Large intestine (tissue), 3 donors: ENCODE measurements around the gene SHE. TPM values are rescaled to one million over a fixed set of nuclear protein-coding genes. Genes with fewer than 3 reads are reported as not detected.

ENCODE experiments used
- DNase-seq, 2 donors: peaks; one replicate each; pipeline versions ENCODE4 v3.0.0 to v3.0.0-alpha.2; 2013
- H3K27ac ChIP-seq: one replicate; pipeline ENCODE4 v1.5.1; 2013; ENCODE audit warnings: low read length
- H3K27me3 ChIP-seq: 2 replicates; pipeline ENCODE4 v1.6.1; 2013; ENCODE audit warnings: low read length; ENCODE audit not compliant: control insufficient read depth, insufficient read depth
- H3K36me3 ChIP-seq: 2 replicates; pipeline ENCODE4 v1.6.1; 2013; ENCODE audit warnings: low read length; ENCODE audit not compliant: control insufficient read depth, insufficient read depth
- H3K4me1 ChIP-seq: one replicate; pipeline ENCODE4 v1.6.1; 2013; ENCODE audit warnings: low read length; ENCODE audit not compliant: control insufficient read depth, insufficient read depth
- H3K4me3 ChIP-seq: one replicate; pipeline ENCODE4 v1.5.1; 2013; ENCODE audit warnings: low read length
- H3K9me3 ChIP-seq: one replicate; pipeline ENCODE4 v1.6.1; 2013; ENCODE audit warnings: mild to moderate bottlenecking, low read depth, low read length, moderate library complexity; ENCODE audit not compliant: control insufficient read depth
- WGBS: methylation state at CpG from one replicate; pipeline ENCODE4 v1.1.5; 2013; ENCODE audit warnings: low lambda C conversion rate; ENCODE audit not compliant: insufficient coverage; 5-methylcytosine and 5-hydroxymethylcytosine counted together
- polyA plus RNA-seq: library from polyadenylated mRNA; unstranded; fragments of 120-200 nt; gene quantifications from one replicate; pipeline ENCODE4 v1.2.1, GENCODE V29; 2013

Gene SHE
- polyA plus RNA-seq, 1 donor: 6.1 TPM

DNA sequence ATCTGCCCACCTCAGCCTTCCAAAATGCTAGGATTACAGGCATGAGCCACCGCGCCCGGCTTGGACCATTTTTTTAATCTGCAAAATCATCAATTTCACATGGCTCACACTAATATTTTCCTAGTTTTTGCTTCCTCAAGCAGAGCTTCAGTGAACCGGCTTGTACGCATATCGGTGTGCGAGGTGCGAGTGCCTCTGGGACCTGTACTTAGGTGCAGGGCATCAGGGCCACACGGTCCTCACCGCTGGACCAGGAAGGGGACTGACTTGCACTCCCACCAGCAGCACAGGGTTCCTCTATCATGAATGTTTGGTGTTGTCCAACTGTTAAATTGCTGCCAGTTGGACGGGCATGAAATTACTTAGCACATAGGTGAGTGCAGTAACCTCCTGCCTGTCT lies 15.4 kb upstream of the SHE start:
- no peaks in the 10 kb centered on the region for H3K9me3 ChIP-seq
- H3K4me1 ChIP-seq: no peaks in the 10 kb centered on the region
- no CpG with 5 or more reads among the region's 11 CpGs for WGBS
- peaks cover 28% of the 10 kb centered on the region for H3K27me3 ChIP-seq
- no peak for DNase-seq
- no peak overlapping the region for H3K4me3 ChIP-seq
- no peaks in the 10 kb centered on the region for H3K36me3 ChIP-seq
- H3K27ac ChIP-seq: no peak overlapping the region

- H3K4me3 ChIP-seq: no peak overlapping the region
- no peaks in the 10 kb centered on the region for H3K9me3 ChIP-seq
- peaks cover 24% of the 10 kb centered on the region for H3K27me3 ChIP-seq
- 97% methylated on average over 5 of the region's 7 CpGs for WGBS
- H3K27ac ChIP-seq: no peak overlapping the region
- DNase-seq: no peak
- no peaks in the 10 kb centered on the region for H3K4me1 ChIP-seq
- no peaks in the 10 kb centered on the region for H3K36me3 ChIP-seq
Measured at GRCh38 chr1:154514066-154514553, 11.9 kb upstream of the SHE start.

- Histone ChIP-seq H3K27ac (no peak overlapping the region), H3K9me3 (no peaks in the 10 kb centered on the region), H3K4me3 (no peak overlapping the region), H3K4me1 (no peaks in the 10 kb centered on the region), H3K27me3 (peaks cover 33% of the 10 kb centered on the region), H3K36me3 (no peaks in the 10 kb centered on the region)
- no CpG with 5 or more reads among the region's 3 CpGs for WGBS
- no peak for DNase-seq
Measured at GRCh38 chr1:154512760-154513159, 10.5 kb upstream of the SHE start.

GRCh38 chr1:154503898-154504297 lies 1.7 kb upstream of the SHE start:
- no peak for DNase-seq
- 79% methylated on average over 3 of the region's 5 CpGs for WGBS
- Histone ChIP-seq H3K9me3 (peaks cover 13% of the 10 kb centered on the region), H3K27ac (no peak overlapping the region), H3K36me3 (no peaks in the 10 kb centered on the region), H3K4me3 (no peak overlapping the region), H3K4me1 (no peaks in the 10 kb centered on the region), H3K27me3 (peaks cover 75% of the 10 kb centered on the region)

DNA sequence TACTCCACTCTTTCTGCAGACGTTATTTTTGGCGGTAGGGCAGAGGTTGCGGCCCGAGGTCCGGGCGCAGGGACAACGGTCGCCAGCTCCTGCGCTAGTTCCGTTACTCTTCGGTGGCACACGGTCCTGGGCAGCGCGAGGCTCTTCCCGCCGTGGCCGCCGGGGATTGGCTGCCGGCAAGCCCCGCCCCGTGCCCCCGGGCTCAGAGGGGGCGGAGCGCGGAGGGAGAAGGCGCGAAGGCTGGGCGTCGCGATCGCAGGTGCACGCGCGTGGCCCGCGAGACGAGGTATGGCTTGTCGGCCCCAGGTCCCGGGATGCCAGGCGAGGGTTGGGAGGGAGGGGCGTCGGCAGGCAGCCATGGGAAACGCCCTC lies 518 bp upstream of the SHE start:
- no peak for DNase-seq
- no peak overlapping the region for H3K4me3 ChIP-seq
- no CpG with 5 or more reads among the region's 43 CpGs for WGBS
- H3K9me3 ChIP-seq: peaks cover 13% of the 10 kb centered on the region
- H3K4me1 ChIP-seq: no peaks in the 10 kb centered on the region
- no peaks in the 10 kb centered on the region for H3K36me3 ChIP-seq
- H3K27ac ChIP-seq: no peak overlapping the region
- peaks cover 73% of the 10 kb centered on the region for H3K27me3 ChIP-seq

GRCh38 chr1:154501423-154502065 lies 668 bp downstream of the SHE start:
- peaks cover 2% of the 10 kb centered on the region for H3K4me1 ChIP-seq
- peak overlapping the region; percentile 18 for H3K4me3 ChIP-seq
- H3K27ac ChIP-seq: no peak overlapping the region
- peak in 1 of 2 donors; percentile 18 for DNase-seq
- H3K27me3 ChIP-seq: peaks cover 66% of the 10 kb centered on the region
- WGBS: no CpG with 5 or more reads among the region's 54 CpGs
- H3K36me3 ChIP-seq: no peaks in the 10 kb centered on the region
- peaks cover 13% of the 10 kb centered on the region for H3K9me3 ChIP-seq

DNA sequence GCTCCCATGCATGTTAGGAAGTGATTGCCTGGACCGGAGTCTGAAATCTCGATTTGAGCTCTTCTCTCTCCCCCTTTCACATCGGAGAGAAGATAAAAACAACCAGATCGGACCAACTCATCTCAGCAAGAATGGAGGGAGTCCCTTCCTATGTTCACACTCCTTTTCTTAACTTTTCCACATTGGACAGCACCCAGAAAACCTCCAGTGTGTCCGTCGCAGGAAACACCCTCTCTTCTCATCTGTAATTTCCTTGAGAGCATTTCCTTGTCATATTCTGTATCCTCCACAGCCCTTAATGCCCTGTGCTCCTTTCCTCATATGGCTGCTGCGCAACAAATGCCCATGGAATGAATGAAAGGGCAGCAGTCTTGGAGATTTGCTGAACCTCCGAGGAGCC lies 1.7 kb downstream of the SHE start:
- H3K4me1 ChIP-seq: peaks cover 2% of the 10 kb centered on the region
- no peak overlapping the region for H3K27ac ChIP-seq
- peaks cover 60% of the 10 kb centered on the region for H3K27me3 ChIP-seq
- peak overlapping the region; percentile 18 for H3K4me3 ChIP-seq
- DNase-seq: no peak
- WGBS: 45% methylated on average over 2 of the region's 8 CpGs
- peaks cover 13% of the 10 kb centered on the region for H3K9me3 ChIP-seq
- H3K36me3 ChIP-seq: no peaks in the 10 kb centered on the region

- Histone ChIP-seq H3K9me3 (peaks cover 13% of the 10 kb centered on the region), H3K4me3 (no peak overlapping the region), H3K36me3 (no peaks in the 10 kb centered on the region), H3K27me3 (peaks cover 56% of the 10 kb centered on the region), H3K27ac (no peak overlapping the region), H3K4me1 (peaks cover 2% of the 10 kb centered on the region)
- DNase-seq: no peak
- no CpG with 5 or more reads among the region's 1 CpG for WGBS
Measured at GRCh38 chr1:154499446-154499845, 2.8 kb downstream of the SHE start.

GRCh38 chr1:154497026-154497806 lies 5.0 kb downstream of the SHE start:
- H3K27ac ChIP-seq: no peak overlapping the region
- no CpG with 5 or more reads among the region's 5 CpGs for WGBS
- peaks cover 2% of the 10 kb centered on the region for H3K4me1 ChIP-seq

GRCh38 chr1:154496383-154496782 lies 5.8 kb downstream of the SHE start:
- H3K4me3 ChIP-seq: no peak overlapping the region
- peaks cover 2% of the 10 kb centered on the region for H3K36me3 ChIP-seq
- no peak overlapping the region for H3K27ac ChIP-seq
- H3K9me3 ChIP-seq: peaks cover 2% of the 10 kb centered on the region
- no peak for DNase-seq
- peaks cover 2% of the 10 kb centered on the region for H3K4me1 ChIP-seq
- no CpG with 5 or more reads among the region's 5 CpGs for WGBS
- peaks cover 37% of the 10 kb centered on the region for H3K27me3 ChIP-seq

More at GRCh38 chr1:154497026-154497806, 5.0 kb downstream of the SHE start:
- peaks cover 39% of the 10 kb centered on the region for H3K27me3 ChIP-seq
- H3K4me3 ChIP-seq: no peak overlapping the region
- no peaks in the 10 kb centered on the region for H3K36me3 ChIP-seq
- H3K9me3 ChIP-seq: peaks cover 6% of the 10 kb centered on the region
- DNase-seq: peak; percentile 53 to 72
